Neural cell (in vitro differentiated cells): ENCODE data around the gene TNNI3.
A peak's percentile ranks its signal among the peaks of the same experiment; 100 is the strongest.

Experiments used
- EZH2 ChIP-seq: fragments of 200-600, 300-800 bp; shearing (Covaris generic), sonication (generic); IDR thresholded peaks from 2 replicates; pipeline ENCODE4 v1.6.1; 2014; ENCODE audit warnings: antibody characterized with exemption, low read length, borderline replicate concordance, mild to moderate bottlenecking; ENCODE audit not compliant: insufficient read depth, poor library complexity, severe bottlenecking
- MXI1 ChIP-seq: fragments of 450-650 bp; conservative IDR thresholded peaks from 2 replicates; pipeline ENCODE4 v1.6.1; 2014; ENCODE audit warnings: antibody characterized with exemption, mild to moderate bottlenecking; ENCODE audit not compliant: poor library complexity, severe bottlenecking
- POLR2AphosphoS5 ChIP-seq: IDR thresholded peaks from 2 replicates; pipeline ENCODE4 v1.6.1; 2012
- SMC3 ChIP-seq: fragments of 450-650 bp; conservative IDR thresholded peaks from 2 replicates; pipeline ENCODE4 v1.6.1; 2014; ENCODE audit warnings: antibody characterized with exemption, mild to moderate bottlenecking, moderate library complexity; ENCODE audit not compliant: poor library complexity
- TAF1 ChIP-seq: IDR thresholded peaks from 2 replicates; pipeline ENCODE4 v1.6.1; 2012; ENCODE audit warnings: low read depth
- TF ChIP-seq, protein P1 (sequence below): fragments of 450-650 bp; IDR thresholded peaks from 2 replicates; pipeline ENCODE4 v1.5.1; 2014; ENCODE audit warnings: antibody characterized with exemption, mild to moderate bottlenecking, moderate library complexity; ENCODE audit not compliant: poor library complexity, severe bottlenecking
- TF ChIP-seq, protein P2 (sequence below): IDR thresholded peaks from 2 replicates; pipeline ENCODE4 v1.6.1; 2012; ENCODE audit warnings: borderline replicate concordance

DNA sequence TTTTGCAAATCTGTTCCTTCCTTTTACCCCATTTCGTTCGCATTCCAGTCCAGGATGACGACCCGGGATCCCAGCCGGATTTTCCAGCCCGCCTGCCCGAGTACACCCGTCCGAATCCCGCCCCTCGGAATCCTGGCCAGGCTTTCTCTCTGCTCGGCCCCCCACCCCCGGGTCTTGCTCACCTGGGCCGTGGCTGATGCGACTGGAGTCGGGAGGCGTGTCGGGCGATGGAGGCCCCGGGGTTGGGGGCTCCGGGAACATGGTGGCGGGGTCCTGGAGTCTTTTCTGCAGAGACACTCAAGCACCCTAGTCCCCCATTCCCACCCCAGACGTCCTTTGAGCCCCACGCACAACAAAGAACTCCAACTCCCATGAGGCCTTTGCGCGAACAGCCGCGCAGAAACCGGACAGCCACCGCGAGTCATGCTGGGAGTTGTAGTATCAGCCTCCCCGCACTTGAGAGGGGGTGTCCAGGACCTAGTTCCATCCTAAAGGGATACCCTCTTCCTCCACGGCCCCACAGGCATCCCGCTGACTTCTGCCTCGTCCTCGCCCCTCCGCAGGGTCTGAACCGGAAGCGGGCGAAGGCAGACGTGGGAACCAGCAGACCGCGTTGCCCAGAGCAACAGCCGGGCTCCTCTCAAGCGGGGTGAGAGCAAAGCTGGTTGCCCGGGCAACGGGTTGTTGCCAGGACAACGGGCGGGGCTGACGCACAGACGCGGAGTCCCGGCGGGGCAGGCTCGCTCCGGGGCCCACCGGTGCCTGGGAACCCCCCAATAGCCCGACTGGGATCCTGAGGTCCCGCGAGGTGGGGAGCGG, 21.5 kb upstream of the TNNI3 start:
- TF ChIP-seq, protein P1, sequence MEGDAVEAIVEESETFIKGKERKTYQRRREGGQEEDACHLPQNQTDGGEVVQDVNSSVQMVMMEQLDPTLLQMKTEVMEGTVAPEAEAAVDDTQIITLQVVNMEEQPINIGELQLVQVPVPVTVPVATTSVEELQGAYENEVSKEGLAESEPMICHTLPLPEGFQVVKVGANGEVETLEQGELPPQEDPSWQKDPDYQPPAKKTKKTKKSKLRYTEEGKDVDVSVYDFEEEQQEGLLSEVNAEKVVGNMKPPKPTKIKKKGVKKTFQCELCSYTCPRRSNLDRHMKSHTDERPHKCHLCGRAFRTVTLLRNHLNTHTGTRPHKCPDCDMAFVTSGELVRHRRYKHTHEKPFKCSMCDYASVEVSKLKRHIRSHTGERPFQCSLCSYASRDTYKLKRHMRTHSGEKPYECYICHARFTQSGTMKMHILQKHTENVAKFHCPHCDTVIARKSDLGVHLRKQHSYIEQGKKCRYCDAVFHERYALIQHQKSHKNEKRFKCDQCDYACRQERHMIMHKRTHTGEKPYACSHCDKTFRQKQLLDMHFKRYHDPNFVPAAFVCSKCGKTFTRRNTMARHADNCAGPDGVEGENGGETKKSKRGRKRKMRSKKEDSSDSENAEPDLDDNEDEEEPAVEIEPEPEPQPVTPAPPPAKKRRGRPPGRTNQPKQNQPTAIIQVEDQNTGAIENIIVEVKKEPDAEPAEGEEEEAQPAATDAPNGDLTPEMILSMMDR, result no peak
- TF ChIP-seq TAF1 (peak; percentile 38), SMC3 (peak; percentile 53), POLR2AphosphoS5 (peak; percentile 85), EZH2 (no peak), MXI1 (peak; percentile 98)
- TF ChIP-seq, protein P2, sequence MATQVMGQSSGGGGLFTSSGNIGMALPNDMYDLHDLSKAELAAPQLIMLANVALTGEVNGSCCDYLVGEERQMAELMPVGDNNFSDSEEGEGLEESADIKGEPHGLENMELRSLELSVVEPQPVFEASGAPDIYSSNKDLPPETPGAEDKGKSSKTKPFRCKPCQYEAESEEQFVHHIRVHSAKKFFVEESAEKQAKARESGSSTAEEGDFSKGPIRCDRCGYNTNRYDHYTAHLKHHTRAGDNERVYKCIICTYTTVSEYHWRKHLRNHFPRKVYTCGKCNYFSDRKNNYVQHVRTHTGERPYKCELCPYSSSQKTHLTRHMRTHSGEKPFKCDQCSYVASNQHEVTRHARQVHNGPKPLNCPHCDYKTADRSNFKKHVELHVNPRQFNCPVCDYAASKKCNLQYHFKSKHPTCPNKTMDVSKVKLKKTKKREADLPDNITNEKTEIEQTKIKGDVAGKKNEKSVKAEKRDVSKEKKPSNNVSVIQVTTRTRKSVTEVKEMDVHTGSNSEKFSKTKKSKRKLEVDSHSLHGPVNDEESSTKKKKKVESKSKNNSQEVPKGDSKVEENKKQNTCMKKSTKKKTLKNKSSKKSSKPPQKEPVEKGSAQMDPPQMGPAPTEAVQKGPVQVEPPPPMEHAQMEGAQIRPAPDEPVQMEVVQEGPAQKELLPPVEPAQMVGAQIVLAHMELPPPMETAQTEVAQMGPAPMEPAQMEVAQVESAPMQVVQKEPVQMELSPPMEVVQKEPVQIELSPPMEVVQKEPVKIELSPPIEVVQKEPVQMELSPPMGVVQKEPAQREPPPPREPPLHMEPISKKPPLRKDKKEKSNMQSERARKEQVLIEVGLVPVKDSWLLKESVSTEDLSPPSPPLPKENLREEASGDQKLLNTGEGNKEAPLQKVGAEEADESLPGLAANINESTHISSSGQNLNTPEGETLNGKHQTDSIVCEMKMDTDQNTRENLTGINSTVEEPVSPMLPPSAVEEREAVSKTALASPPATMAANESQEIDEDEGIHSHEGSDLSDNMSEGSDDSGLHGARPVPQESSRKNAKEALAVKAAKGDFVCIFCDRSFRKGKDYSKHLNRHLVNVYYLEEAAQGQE, result peak; percentile 34
